ENCODE measurements around the gene SUGCT.

SUGCT gene

DNA sequence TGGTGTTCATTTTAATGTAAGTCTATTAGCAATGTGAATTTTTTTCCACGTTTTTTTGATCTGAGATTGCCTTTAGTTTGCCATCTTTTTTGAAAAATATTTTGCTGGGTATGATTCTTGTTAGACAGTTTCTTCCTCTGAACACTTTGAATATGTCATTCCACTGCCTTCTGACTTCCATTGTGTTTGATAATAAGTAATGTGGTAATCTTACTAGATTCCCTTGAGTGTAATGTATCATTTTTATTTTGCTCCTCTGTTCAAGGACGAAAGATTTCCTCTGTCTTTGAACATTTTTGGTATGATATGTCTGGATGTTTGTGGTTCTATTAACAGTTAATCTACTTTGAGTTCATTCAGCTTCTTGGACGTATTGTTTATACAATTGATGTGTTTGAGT is 371.4 kb downstream of the SUGCT start:
- H3K27me3 ChIP-seq (ENCODE audit: control insufficient read depth, insufficient read depth, low read length): no peaks in the 10 kb centered on the region
- H3K36me3 ChIP-seq (ENCODE audit: control insufficient read depth, insufficient read depth, low read length): no peaks in the 10 kb centered on the region
- no peak for DNase-seq (ENCODE audit: low read depth, low spot score)
- H3K4me1 ChIP-seq (ENCODE audit: control insufficient read depth, insufficient read depth, low read length): no peaks in the 10 kb centered on the region
- no peak overlapping the region for H3K4me3 ChIP-seq (ENCODE audit: low read length)
- H3K27ac ChIP-seq (ENCODE audit: low read length): no peak overlapping the region
- no peaks in the 10 kb centered on the region for H3K9me3 ChIP-seq (ENCODE audit: control insufficient read depth, insufficient read depth, low read length)
- no CpG with 5 or more reads among the region's 3 CpGs for WGBS (ENCODE audit: insufficient coverage, insufficient read length)

DNA sequence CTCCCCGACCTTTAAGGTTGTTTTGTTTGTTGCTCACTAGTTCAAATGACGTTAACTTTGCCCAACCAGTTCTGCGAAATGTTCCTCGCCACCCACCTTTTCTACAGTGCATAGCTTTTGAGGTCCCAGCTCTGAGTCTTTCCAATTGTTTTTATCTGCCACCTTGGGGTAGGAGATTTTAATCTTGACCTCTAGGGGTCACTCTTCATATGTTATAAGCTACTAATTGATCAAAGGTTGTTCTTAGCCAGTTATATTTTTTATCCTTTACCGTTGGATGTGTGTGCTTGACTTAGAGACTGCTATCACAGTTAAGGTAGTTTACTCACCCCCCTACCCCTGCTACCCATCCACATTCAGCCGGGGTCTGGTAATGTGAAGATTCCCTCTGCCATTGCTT is 372.4 kb downstream of the SUGCT start:
- Histone ChIP-seq H3K27me3 (ENCODE audit: control insufficient read depth, insufficient read depth, low read length) (no peaks in the 10 kb centered on the region), H3K27ac (ENCODE audit: low read length) (no peak overlapping the region), H3K36me3 (ENCODE audit: control insufficient read depth, insufficient read depth, low read length) (no peaks in the 10 kb centered on the region), H3K9me3 (ENCODE audit: control insufficient read depth, insufficient read depth, low read length) (no peaks in the 10 kb centered on the region), H3K4me1 (ENCODE audit: control insufficient read depth, insufficient read depth, low read length) (no peaks in the 10 kb centered on the region), H3K4me3 (ENCODE audit: low read length) (no peak overlapping the region)
- DNase-seq (ENCODE audit: low read depth, low spot score): peak; percentile 4
- no CpG with 5 or more reads among the region's 6 CpGs for WGBS (ENCODE audit: insufficient coverage, insufficient read length)

DNA sequence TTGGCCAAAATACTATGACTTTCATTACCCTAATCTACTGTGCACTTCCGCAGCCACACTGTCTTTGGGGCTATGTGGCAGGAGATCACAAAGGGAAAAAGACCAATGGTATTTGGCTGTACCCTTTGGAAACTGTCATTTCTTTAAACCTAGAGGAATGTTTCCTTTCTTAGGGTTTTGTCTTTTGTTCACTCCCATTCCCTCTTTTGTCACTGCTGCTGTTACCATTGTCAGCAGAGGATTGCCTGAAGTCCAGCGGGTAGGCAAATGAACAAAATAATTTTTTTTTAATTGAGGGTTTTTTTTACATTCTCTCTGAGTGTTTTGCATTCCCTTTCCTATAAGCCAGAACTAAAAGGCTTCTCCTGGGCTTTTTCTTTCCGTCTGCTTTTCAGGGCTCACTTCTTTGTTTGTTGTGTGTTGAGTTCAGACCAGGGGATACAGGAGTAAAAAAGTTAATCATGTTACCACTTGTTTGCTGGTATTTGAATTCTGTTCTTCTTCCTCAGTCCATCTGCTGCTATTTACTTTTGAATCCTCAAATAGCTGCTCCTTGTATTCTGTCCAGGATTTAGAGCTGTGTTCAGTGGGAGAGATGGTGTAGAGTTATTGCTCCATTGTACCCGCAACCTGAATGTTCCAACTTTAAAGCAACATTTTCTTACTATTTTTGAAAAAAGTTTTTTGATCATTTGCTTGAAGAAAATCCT is 374.6 kb downstream of the SUGCT start:
- no peaks in the 10 kb centered on the region for H3K4me1 ChIP-seq (ENCODE audit: control insufficient read depth, insufficient read depth, low read length)
- WGBS (ENCODE audit: insufficient coverage, insufficient read length): no CpG with 5 or more reads among the region's 4 CpGs
- no peak for DNase-seq (ENCODE audit: low read depth, low spot score)
- H3K9me3 ChIP-seq (ENCODE audit: control insufficient read depth, insufficient read depth, low read length): no peaks in the 10 kb centered on the region
- H3K27me3 ChIP-seq (ENCODE audit: control insufficient read depth, insufficient read depth, low read length): no peaks in the 10 kb centered on the region
- H3K36me3 ChIP-seq (ENCODE audit: control insufficient read depth, insufficient read depth, low read length): no peaks in the 10 kb centered on the region
- H3K27ac ChIP-seq (ENCODE audit: low read length): no peak overlapping the region
- no peak overlapping the region for H3K4me3 ChIP-seq (ENCODE audit: low read length)

DNA sequence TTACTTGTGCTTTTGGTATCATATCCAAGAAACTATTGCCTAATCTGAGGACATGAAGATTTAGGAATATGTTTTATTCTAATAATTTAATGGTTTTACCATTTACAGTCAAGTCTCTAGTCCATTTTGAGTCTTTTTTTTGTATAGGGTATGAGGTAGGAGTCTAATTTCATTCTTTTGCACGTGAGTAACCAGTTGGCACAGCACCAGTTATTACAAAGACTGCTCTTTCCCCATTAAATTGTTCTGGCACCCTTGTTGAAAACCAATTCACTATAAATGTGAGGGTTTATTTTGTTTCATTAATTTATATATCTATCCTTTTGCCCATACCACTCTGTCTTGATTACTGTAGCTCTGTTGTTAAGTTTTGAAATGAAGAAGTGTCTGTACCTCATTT is 381.6 kb downstream of the SUGCT start:
- Histone ChIP-seq H3K4me3 (ENCODE audit: low read length) (no peak overlapping the region), H3K27me3 (ENCODE audit: control insufficient read depth, insufficient read depth, low read length) (no peaks in the 10 kb centered on the region), H3K9me3 (ENCODE audit: control insufficient read depth, insufficient read depth, low read length) (no peaks in the 10 kb centered on the region), H3K36me3 (ENCODE audit: control insufficient read depth, insufficient read depth, low read length) (no peaks in the 10 kb centered on the region), H3K27ac (ENCODE audit: low read length) (no peak overlapping the region), H3K4me1 (ENCODE audit: control insufficient read depth, insufficient read depth, low read length) (no peaks in the 10 kb centered on the region)
- no peak for DNase-seq (ENCODE audit: low read depth, low spot score)
- no CpG with 5 or more reads among the region's 1 CpG for WGBS (ENCODE audit: insufficient coverage, insufficient read length)

DNA sequence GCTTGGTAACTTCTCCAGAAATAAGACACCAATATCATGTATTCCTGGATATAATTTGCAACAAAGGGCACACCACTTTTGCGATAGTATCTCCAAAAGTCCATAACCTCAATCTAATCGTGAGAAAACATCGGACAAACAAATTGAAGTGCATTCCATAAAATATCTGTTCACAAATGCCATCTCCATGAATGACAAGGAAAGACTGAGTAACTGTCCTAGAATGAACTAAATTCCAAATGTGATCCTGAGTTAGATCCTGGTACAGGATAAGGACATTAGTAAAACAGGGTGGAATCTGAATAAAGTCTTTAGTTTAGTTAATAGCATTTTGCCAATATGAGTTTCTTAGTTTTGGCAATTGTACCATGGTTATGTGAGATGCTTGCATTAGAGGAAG is 384.2 kb downstream of the SUGCT start:
- no peak for DNase-seq (ENCODE audit: low read depth, low spot score)
- whole genome bisulfite sequencing (ENCODE audit: insufficient coverage, insufficient read length): no CpG with 5 or more reads among the region's 3 CpGs

DNA sequence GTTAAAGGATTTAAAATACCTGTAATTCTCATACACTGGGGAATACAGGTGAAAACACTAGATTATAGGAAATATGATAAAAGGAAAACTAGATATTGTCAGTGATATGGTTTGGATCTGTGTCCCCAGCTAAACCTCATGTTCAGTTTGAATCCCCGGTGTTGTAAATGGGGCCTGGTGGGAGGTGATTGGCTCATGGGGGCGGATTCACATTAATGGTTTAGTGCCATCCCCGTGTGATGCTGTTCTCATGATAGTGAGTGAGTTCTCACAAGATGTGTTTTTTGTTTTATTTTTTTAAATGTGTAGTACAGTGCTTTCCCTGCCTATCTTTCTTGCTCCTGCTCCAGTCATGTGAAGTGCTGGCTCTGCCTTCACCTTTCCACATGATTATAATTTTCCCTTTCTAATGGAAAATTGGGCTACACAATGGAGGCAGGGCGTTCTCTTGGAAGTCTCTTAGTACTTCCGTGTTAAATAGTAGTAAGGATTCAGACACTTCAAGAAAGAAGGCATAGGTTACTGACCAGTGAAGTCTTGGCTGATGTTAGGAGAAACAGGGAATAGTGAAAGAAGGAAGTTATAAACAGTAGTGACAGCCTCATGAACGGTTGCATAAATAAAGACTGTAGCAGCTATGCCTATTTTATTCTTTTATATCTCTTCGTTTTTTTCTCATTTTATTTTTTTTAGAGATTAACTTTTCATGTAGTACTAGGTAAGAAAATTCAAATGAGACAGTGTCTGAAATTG is 386.4 kb downstream of the SUGCT start:
- Histone ChIP-seq H3K4me1 (ENCODE audit: control insufficient read depth, insufficient read depth, low read length) (no peaks in the 10 kb centered on the region), H3K27ac (ENCODE audit: low read length) (no peak overlapping the region), H3K4me3 (ENCODE audit: low read length) (no peak overlapping the region), H3K9me3 (ENCODE audit: control insufficient read depth, insufficient read depth, low read length) (no peaks in the 10 kb centered on the region), H3K36me3 (ENCODE audit: control insufficient read depth, insufficient read depth, low read length) (no peaks in the 10 kb centered on the region), H3K27me3 (ENCODE audit: control insufficient read depth, insufficient read depth, low read length) (no peaks in the 10 kb centered on the region)
- WGBS (ENCODE audit: insufficient coverage, insufficient read length): no CpG with 5 or more reads among the region's 7 CpGs
- DNase-seq (ENCODE audit: low read depth, low spot score): no peak

More for the DNA sequence above, 384.2 kb downstream of the SUGCT start:
- Histone ChIP-seq H3K27ac (ENCODE audit: low read length) (no peak overlapping the region), H3K4me3 (ENCODE audit: low read length) (no peak overlapping the region), H3K36me3 (ENCODE audit: control insufficient read depth, insufficient read depth, low read length) (no peaks in the 10 kb centered on the region), H3K4me1 (ENCODE audit: control insufficient read depth, insufficient read depth, low read length) (no peaks in the 10 kb centered on the region), H3K9me3 (ENCODE audit: control insufficient read depth, insufficient read depth, low read length) (no peaks in the 10 kb centered on the region), H3K27me3 (ENCODE audit: control insufficient read depth, insufficient read depth, low read length) (no peaks in the 10 kb centered on the region)

DNA sequence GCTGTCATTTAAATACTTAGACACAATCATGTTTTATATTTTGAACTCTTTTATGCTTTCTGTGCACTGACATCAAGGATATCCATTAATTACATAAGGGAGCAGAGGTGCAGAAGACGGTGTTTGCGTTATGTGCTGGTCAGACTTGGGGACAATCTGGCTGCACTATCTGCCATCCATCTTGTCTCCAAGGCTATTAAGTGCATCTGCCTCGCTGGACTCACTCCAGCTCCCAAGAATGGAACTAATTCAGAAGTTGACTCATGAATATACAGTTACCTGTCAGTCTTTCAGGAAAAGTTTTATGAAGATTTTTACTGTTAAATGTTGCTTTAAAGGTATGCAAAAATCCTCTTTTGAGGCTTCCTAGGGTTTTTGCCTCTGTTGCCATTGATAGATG is 391.0 kb downstream of the SUGCT start:
- no peak for DNase-seq (ENCODE audit: low read depth, low spot score)
- Histone ChIP-seq H3K4me1 (ENCODE audit: control insufficient read depth, insufficient read depth, low read length) (no peaks in the 10 kb centered on the region), H3K27ac (ENCODE audit: low read length) (no peak overlapping the region), H3K9me3 (ENCODE audit: control insufficient read depth, insufficient read depth, low read length) (no peaks in the 10 kb centered on the region), H3K36me3 (ENCODE audit: control insufficient read depth, insufficient read depth, low read length) (no peaks in the 10 kb centered on the region), H3K27me3 (ENCODE audit: control insufficient read depth, insufficient read depth, low read length) (no peaks in the 10 kb centered on the region), H3K4me3 (ENCODE audit: low read length) (no peak overlapping the region)
- no CpG with 5 or more reads among the region's 3 CpGs for WGBS (ENCODE audit: insufficient coverage, insufficient read length)

DNA sequence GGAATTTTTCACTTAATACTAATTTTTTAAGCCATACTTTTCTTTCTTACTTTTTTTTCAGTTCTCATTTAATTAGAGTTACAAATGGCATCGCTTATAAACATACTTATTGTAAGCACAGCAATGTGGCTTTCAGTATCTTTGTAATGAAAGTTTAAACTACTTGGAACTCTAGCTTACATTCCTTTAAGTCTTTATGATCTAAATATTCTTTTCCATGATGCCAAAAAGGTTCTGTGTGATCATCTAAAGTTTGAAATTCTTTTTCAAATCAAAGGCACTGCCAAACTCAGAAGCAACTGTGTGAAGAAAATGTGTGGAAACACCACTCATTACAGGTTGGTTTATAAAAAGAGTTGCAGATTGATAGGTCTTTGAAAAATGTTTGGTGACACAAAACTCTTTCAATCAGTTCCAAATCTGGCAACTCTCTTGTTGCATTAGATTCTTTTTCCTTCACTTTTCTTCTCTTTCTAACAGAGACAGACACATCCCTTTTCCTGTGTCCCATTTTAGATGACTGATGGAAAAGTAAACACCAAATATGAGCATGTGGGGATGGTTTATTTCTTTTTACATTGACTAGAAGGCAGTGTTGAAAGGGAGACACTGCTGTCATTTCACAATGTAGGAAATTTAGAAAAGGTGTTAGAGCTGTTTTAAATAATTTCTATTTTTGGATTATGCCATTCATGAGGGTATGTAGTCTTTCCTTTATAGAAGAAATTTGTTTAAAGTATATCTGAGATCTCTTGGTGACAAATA is 392.3 kb downstream of the SUGCT start:
- no CpG with 5 or more reads among the region's 1 CpG for WGBS (ENCODE audit: insufficient coverage, insufficient read length)

DNA sequence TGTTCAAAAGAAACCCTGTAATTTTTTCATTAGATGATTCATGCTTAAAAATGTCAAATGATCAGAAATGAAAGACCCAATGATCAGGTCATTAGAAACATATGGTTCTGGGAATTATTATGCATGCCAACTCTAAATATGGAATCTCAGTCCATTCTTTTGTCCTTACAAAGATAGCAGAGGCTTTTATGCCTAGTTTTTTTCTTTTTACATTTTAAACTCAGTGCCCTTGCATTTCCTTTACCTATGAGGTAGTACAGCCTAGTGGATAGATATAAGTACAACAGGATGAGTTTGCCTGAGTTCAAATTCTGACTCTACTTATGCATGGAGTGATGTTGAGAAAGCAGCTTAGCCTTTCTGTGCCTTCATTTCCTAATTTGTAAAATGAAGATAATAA is 392.9 kb downstream of the SUGCT start:
- Histone ChIP-seq H3K4me1 (ENCODE audit: control insufficient read depth, insufficient read depth, low read length) (no peaks in the 10 kb centered on the region), H3K27me3 (ENCODE audit: control insufficient read depth, insufficient read depth, low read length) (no peaks in the 10 kb centered on the region), H3K27ac (ENCODE audit: low read length) (no peak overlapping the region), H3K4me3 (ENCODE audit: low read length) (no peak overlapping the region), H3K36me3 (ENCODE audit: control insufficient read depth, insufficient read depth, low read length) (no peaks in the 10 kb centered on the region), H3K9me3 (ENCODE audit: control insufficient read depth, insufficient read depth, low read length) (no peaks in the 10 kb centered on the region)
- no peak for DNase-seq (ENCODE audit: low read depth, low spot score)

More for the DNA sequence above, 392.3 kb downstream of the SUGCT start:
- Histone ChIP-seq H3K27me3 (ENCODE audit: control insufficient read depth, insufficient read depth, low read length) (no peaks in the 10 kb centered on the region), H3K36me3 (ENCODE audit: control insufficient read depth, insufficient read depth, low read length) (no peaks in the 10 kb centered on the region), H3K4me1 (ENCODE audit: control insufficient read depth, insufficient read depth, low read length) (no peaks in the 10 kb centered on the region), H3K27ac (ENCODE audit: low read length) (no peak overlapping the region), H3K4me3 (ENCODE audit: low read length) (no peak overlapping the region), H3K9me3 (ENCODE audit: control insufficient read depth, insufficient read depth, low read length) (no peaks in the 10 kb centered on the region)
- no peak for DNase-seq (ENCODE audit: low read depth, low spot score)

DNA sequence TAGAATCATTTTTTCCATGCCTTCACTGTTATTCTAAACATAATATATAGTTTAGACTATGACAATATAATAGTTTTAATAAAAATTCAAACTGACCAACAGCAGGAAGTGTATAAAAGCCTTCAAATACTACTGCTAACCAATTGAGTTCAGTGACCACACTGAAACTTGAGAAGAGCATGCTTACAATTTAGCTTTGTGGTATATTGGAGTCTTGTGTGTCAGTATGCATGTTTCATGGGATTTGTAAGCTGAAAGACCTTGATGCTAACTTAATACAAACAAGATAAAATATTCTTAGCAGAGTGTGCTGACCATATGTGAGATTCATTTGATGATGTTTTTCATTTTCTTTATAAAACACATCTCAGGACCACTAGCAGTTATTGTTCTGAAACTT is 395.5 kb downstream of the SUGCT start:
- H3K36me3 ChIP-seq (ENCODE audit: control insufficient read depth, insufficient read depth, low read length): no peaks in the 10 kb centered on the region
- no peak overlapping the region for H3K4me3 ChIP-seq (ENCODE audit: low read length)
- H3K27ac ChIP-seq (ENCODE audit: low read length): no peak overlapping the region
- no peak for DNase-seq (ENCODE audit: low read depth, low spot score)
- no peaks in the 10 kb centered on the region for H3K4me1 ChIP-seq (ENCODE audit: control insufficient read depth, insufficient read depth, low read length)
- H3K9me3 ChIP-seq (ENCODE audit: control insufficient read depth, insufficient read depth, low read length): no peaks in the 10 kb centered on the region
- H3K27me3 ChIP-seq (ENCODE audit: control insufficient read depth, insufficient read depth, low read length): no peaks in the 10 kb centered on the region
